ENCODE data around the gene SNPH. TPM values are rescaled to one million over a fixed set of nuclear protein-coding genes. Genes with fewer than 3 reads are reported as not detected.

The SNPH gene
- total and polyA plus RNA-seq, 7 donors = 1.0 to 9.3 (median 3.7) TPM

DNA sequence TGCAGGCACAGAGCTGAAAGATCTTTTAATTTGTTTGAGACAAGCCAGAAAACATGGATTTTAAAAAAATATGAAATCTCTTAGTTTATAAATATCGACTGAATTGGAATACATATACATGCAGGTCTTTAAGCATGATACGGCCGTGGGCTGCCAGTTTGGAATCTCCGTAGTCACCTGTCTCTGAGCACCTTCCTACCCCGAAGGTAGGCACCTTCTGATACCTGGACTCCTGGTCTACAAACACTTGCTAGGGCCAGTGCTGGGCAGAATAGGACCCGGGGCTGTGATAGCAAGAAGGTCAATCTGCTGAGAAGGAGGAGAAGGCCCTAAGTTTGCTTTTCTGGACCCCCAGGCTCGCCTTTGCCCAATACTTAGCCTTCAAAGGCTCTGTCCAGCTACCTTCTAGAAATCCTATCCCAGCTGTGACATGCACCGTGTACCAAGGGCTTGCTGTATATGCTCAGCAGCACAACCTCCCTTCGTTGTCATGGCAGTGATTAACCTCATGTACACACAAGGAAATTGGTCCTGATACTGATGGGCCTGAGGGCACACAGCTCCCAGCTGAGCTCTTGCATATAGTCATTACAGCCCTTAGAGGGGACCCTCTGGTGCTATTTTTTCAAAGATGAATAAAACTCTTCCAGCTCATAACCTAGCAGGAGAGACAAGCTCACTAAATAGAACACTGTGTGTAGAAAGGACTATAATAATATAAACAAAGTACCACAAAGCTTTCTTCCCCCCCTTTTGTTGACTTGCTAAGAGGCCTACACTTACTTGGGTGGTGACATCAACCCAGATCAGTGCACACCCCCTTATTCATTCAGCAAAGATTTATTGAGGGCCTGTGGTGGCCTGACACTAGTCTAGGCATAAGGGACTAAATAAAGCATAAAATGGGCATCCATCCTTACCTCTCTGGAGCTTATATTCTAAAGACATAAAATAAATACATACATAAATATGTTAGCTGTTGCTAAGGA, 17.7 kb downstream of the SNPH start:
- 85 to 92% (median 91%) methylated on average over 9 of the region's 9 CpGs for WGBS, 3 donors

DNA sequence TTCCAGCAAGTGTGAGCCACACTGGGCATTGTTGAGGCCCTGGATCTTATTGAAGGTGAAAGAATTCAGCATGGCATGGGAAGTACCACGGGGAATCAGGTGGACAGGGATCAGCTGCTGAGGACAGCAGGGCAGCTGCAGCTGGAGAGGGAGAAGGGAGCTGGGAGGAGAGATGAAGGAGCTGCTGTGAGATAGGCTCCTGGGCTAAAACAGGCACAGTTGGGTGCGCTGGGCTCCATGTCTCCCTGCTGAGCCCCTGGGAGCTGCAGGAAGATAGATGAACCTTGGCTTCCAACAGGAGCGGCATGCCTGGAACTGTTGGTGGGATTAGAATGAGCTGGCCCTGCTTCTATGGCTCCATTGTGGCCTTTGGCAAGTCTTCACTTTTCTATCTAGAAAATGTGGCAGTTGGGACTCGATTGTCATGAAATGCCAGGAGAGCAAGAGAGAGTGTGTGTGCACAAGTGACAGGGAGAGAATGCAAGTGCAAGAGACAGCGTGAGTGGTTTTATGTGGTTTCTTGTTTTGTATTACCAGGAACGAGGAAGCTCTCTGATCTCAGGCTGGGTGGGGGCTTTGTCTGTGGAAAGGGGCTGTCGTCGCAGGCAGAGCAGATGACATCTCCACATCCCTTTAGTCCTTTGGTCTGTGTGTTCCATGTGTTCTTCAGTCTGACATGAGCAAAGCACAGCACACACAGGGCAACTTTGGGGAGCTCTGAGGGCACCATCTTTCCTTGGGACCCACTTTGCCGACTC, 20.4 kb downstream of the SNPH start:
- ATAC-seq = no peak
- WGBS, 3 donors = 66 to 79% (median 77%) methylated on average over 9 of the region's 9 CpGs

More for the DNA sequence above, 17.7 kb downstream of the SNPH start:
- DNase-seq (no peak), ATAC-seq (no peak)
- Histone ChIP-seq H3K36me3 (ENCODE audit: insufficient read depth in 1 of 2, low read depth in 1 of 2) (no peaks in the 10 kb centered on the region), H3K4me1 (peaks cover 13% of the 10 kb centered on the region), H3K9me3 (no peaks in the 10 kb centered on the region), H3K27ac (no peak overlapping the region), H3K27me3 (ENCODE audit: insufficient read depth in 3 of 3, low read length in 2 of 3) (no peaks in the 10 kb centered on the region), H3K4me3 (no peak overlapping the region)
- intact Hi-C loops (cut with DNase I) = no loop called here
- TF ChIP-seq, protein P1, sequence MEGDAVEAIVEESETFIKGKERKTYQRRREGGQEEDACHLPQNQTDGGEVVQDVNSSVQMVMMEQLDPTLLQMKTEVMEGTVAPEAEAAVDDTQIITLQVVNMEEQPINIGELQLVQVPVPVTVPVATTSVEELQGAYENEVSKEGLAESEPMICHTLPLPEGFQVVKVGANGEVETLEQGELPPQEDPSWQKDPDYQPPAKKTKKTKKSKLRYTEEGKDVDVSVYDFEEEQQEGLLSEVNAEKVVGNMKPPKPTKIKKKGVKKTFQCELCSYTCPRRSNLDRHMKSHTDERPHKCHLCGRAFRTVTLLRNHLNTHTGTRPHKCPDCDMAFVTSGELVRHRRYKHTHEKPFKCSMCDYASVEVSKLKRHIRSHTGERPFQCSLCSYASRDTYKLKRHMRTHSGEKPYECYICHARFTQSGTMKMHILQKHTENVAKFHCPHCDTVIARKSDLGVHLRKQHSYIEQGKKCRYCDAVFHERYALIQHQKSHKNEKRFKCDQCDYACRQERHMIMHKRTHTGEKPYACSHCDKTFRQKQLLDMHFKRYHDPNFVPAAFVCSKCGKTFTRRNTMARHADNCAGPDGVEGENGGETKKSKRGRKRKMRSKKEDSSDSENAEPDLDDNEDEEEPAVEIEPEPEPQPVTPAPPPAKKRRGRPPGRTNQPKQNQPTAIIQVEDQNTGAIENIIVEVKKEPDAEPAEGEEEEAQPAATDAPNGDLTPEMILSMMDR (IDR thresholded peaks at IDR 0.05) = no peak

DNA sequence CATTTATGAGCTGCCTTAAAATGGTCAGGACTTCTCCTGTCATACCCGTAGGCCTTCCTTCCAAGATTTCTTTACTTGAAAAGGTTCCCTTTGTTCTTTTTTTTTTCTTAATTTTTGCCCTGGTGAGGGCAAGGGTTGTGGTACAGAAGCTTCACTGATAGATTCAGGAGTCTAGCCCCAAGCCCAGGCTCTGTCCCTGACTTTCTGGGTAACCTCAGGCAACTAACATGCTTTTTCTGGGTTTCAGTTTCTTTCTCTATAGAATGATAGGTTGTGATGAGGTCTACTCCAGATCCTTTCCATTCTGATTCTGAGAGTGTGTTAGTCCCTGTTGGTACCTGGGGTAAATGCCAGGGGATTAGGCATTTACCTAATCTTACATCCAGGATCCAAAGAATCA, 21.2 kb downstream of the SNPH start:
- Histone ChIP-seq H3K36me3 (ENCODE audit: insufficient read depth in 1 of 2, low read depth in 1 of 2) (no peaks in the 10 kb centered on the region), H3K27me3 (ENCODE audit: insufficient read depth in 3 of 3, low read length in 2 of 3) (no peaks in the 10 kb centered on the region), H3K4me1 (peaks cover 14% of the 10 kb centered on the region), H3K4me3 (no peak overlapping the region), H3K9me3 (no peaks in the 10 kb centered on the region), H3K27ac (no peak overlapping the region)
- intact Hi-C loops (cut with DNase I) = no loop called here
- TF ChIP-seq, protein P1 (IDR thresholded peaks at IDR 0.05) = no peak
- DNase-seq = no peak
- 91 to 97% (median 96%) methylated on average over 1 of the region's 1 CpG for WGBS, 3 donors
- no peak for ATAC-seq

More for the DNA sequence above, 20.4 kb downstream of the SNPH start:
- no peaks in the 10 kb centered on the region for H3K9me3 ChIP-seq
- no peaks in the 10 kb centered on the region for H3K27me3 ChIP-seq (ENCODE audit: insufficient read depth in 3 of 3, low read length in 2 of 3)
- no peak for DNase-seq
- H3K4me3 ChIP-seq = no peak overlapping the region
- H3K36me3 ChIP-seq (ENCODE audit: insufficient read depth in 1 of 2, low read depth in 1 of 2) = no peaks in the 10 kb centered on the region
- H3K27ac ChIP-seq = no peak overlapping the region
- TF ChIP-seq, protein P1 (IDR thresholded peaks at IDR 0.05) = no peak
- intact Hi-C loops (cut with DNase I) = no loop called here
- H3K4me1 ChIP-seq = peaks cover 8% of the 10 kb centered on the region

DNA sequence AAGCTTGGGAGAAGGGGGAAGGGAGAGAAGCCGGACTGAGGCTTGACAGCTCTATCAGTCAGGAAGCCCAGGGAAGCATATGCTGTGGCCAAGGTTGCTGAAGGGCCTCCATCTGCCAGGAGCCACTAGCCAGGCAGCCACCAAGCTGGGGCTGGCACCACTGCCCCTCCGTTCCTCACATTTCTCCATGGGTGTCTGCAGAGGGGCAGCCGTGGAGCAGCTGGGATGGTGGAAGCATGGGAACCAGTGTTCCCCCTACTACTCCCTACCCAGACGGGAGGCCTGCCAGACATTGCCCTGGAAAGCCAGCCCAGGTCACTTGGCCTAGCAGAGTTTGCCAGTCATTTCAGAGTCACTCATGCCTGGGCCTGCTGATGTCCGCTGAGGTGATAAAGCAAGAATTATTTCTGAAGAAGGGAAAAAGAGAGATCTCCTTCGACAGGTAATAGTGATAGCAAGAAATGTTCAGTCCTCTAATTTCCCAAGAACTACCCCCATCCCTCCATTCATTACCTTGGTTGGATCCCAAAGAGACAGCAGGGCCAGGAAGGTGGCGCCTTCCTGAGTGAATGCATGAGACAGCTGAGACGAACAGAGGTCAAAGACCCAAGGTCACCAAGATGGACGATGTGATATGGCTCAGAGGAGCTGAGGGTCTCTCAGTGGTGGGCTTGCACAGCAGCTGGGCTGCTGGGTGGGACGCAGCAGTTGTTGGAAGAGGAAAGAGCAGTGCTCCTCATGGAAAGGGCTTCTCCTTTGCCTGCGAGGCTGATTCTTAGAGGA, 21.9 kb downstream of the SNPH start:
- H3K27ac ChIP-seq = no peak overlapping the region
- TF ChIP-seq, protein P1 (IDR thresholded peaks at IDR 0.05) = no peak
- DNase-seq = no peak
- peaks cover 14% of the 10 kb centered on the region for H3K4me1 ChIP-seq
- no peaks in the 10 kb centered on the region for H3K9me3 ChIP-seq
- WGBS, 3 donors = 48 to 66% (median 61%) methylated on average over 11 of the region's 11 CpGs
- H3K27me3 ChIP-seq (ENCODE audit: insufficient read depth in 3 of 3, low read length in 2 of 3) = no peaks in the 10 kb centered on the region
- no peak overlapping the region for H3K4me3 ChIP-seq
- intact Hi-C loops (cut with DNase I) = no loop called here
- no peak for ATAC-seq
- H3K36me3 ChIP-seq (ENCODE audit: insufficient read depth in 1 of 2, low read depth in 1 of 2) = no peaks in the 10 kb centered on the region
